OCI-LY1 (cell line): ENCODE data around the gene RHOU.

Source experiments
- EZH2 ChIP-seq: fragments of 200-600 bp; sonication (generic), shearing (Covaris generic); IDR thresholded peaks from 2 replicates; pipeline ENCODE4 v1.8.0; 2017; ENCODE audit warnings: borderline replicate concordance, mixed run types, mild to moderate bottlenecking, antibody characterized with exemption, low read length, moderate library complexity, mixed read lengths
- TF ChIP-seq, protein P1 (sequence below): fragments of 200-600 bp; sonication (generic), shearing (Covaris generic); IDR thresholded peaks from 2 replicates; pipeline ENCODE4 v1.5.1; 2017; ENCODE audit warnings: mild to moderate bottlenecking, antibody characterized with exemption, low read length, moderate library complexity, mixed read lengths

- TF ChIP-seq, protein P1, sequence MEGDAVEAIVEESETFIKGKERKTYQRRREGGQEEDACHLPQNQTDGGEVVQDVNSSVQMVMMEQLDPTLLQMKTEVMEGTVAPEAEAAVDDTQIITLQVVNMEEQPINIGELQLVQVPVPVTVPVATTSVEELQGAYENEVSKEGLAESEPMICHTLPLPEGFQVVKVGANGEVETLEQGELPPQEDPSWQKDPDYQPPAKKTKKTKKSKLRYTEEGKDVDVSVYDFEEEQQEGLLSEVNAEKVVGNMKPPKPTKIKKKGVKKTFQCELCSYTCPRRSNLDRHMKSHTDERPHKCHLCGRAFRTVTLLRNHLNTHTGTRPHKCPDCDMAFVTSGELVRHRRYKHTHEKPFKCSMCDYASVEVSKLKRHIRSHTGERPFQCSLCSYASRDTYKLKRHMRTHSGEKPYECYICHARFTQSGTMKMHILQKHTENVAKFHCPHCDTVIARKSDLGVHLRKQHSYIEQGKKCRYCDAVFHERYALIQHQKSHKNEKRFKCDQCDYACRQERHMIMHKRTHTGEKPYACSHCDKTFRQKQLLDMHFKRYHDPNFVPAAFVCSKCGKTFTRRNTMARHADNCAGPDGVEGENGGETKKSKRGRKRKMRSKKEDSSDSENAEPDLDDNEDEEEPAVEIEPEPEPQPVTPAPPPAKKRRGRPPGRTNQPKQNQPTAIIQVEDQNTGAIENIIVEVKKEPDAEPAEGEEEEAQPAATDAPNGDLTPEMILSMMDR, result no peak
- TF ChIP-seq EZH2, result no peak
Measured at GRCh38 chr1:228740543-228741317, 5.5 kb downstream of the RHOU start.
